SK-N-MC (cell line): ENCODE measurements around the gene PCDHA11.

Experiments used
- EZH2 ChIP-seq: fragments of 200-600 bp; sonication (generic); IDR thresholded peaks from one replicate; pipeline ENCODE4 v1.6.1; 2017; ENCODE audit warnings: antibody characterized with exemption
- POLR2AphosphoS5 ChIP-seq: IDR thresholded peaks from 2 replicates; pipeline ENCODE4 v1.6.1; 2012; ENCODE audit warnings: mild to moderate bottlenecking, low read depth, low read length, borderline replicate concordance

DNA sequence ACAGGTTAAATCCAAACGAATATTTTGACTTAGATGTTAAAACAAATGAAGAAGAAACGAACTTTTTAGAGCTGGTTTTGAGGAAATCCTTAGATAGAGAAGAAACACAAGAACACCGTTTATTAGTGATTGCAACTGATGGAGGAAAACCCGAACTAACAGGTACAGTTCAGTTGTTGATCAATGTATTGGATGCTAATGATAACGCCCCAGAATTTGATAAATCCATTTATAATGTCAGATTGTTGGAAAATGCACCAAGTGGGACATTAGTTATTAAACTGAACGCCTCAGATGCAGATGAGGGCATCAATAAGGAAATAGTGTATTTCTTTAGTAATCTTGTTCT lies 46.5 kb upstream of the PCDHA11 start:
- TF ChIP-seq POLR2AphosphoS5 (no peak), EZH2 (no peak)
